ENCODE measurements around the gene GPATCH11.

- TF ChIP-seq POLR2A (IDR thresholded peaks at IDR 0.05) (no peak), CTCF (IDR thresholded peaks at IDR 0.05) (no peak)
Measured at GRCh38 chr2:37117566-37117965, 33.2 kb downstream of the GPATCH11 start.
